GM12878 (cell line): ENCODE measurements around the gene PRR23C. TPM values are rescaled to one million over a fixed set of nuclear protein-coding genes. Genes with fewer than 3 reads are reported as not detected.

Experiments used
- ATAC-seq: fragments of 200-7000 bp; cut with Tn5 transposase; 3 replicates; pipeline ENCODE4 v1.9.1; 2020; ENCODE audit warnings: mild to moderate bottlenecking, moderate library complexity
- BruUV-seq: library from RNA; stranded (reverse); fragments of 400-500 nt; replicated peaks from 2 replicates; lab custom pipeline; 2021; lab: Mats Ljungman, UMichigan
- CTCF ChIA-PET: fragments of 300-600 bp; sonication (Branson Sonifier 250); formaldehyde crosslinking; extraction: SDS; loops from one replicate; lab custom pipeline; 2021; ENCODE audit warnings: inconsistent platforms; lab: Yijun Ruan, JAX
- POLR2A ChIA-PET: fragments of 350-600 bp; formaldehyde crosslinking; extraction: SDS; loops from one replicate; lab custom pipeline; 2021; ENCODE audit warnings: inconsistent platforms; lab: Charles Lee
- RAD21 ChIA-PET: fragments of 300-600 bp; sonication (Branson Sonifier 250); formaldehyde crosslinking; loops from one replicate; lab custom pipeline; 2023; ENCODE audit warnings: antibody characterized with exemption; ENCODE audit not compliant: unreplicated experiment; lab: Charles Lee
- SMC1A ChIA-PET: fragments of 300-600 bp; sonication (Branson Sonifier 250); formaldehyde crosslinking; loops from one replicate; lab custom pipeline; 2023; ENCODE audit not compliant: unreplicated experiment, uncharacterized antibody; lab: Charles Lee
- DNase-seq: peaks from one replicate; pipeline ENCODE4 v3.0.0-alpha.2; 2011; ENCODE audit warnings: low read depth, low spot score
- FAIRE-seq: peaks from 3 replicates; lab custom pipeline; 2011; peaks lifted over from hg19 to GRCh38; lab: Jason Lieb, UNC
- H2AFZ ChIP-seq: 2 replicates; pipeline ENCODE4 v1.6.0; 2011; ENCODE audit warnings: low read depth, low read length, control low read depth; ENCODE audit not compliant: control insufficient read depth
- H3K27ac ChIP-seq: 2 replicates; pipeline ENCODE4 v1.5.1; 2011; ENCODE audit warnings: control low read depth; ENCODE audit not compliant: control insufficient read depth, insufficient read depth
- H3K27me3 ChIP-seq, 2 experiments: replicated peaks in 1 of 2; 2 replicates each; pipeline versions ENCODE4 v1.6.0 to v1.6.1; 2011; ENCODE audit warnings: low read length in 1 of 2; ENCODE audit not compliant: control insufficient read depth in 2 of 2, insufficient read depth in 2 of 2
- H3K36me3 ChIP-seq, 2 experiments: 2 replicates each; pipeline ENCODE4 v1.5.1; 2011; ENCODE audit warnings: low read length in 1 of 2; ENCODE audit not compliant: control insufficient read depth in 2 of 2, insufficient read depth in 2 of 2
- H3K4me1 ChIP-seq: 2 replicates; pipeline ENCODE4 v1.6.1; 2011; ENCODE audit warnings: mild to moderate bottlenecking, low read length, moderate library complexity, mixed read lengths; ENCODE audit not compliant: control insufficient read depth, insufficient read depth
- H3K4me2 ChIP-seq: 2 replicates; pipeline ENCODE4 v1.6.0; 2011; ENCODE audit warnings: control low read depth; ENCODE audit not compliant: control insufficient read depth, insufficient read depth
- H3K4me3 ChIP-seq: fragments of 200-600 bp; sonication (generic); 2 replicates; pipeline ENCODE4 v1.5.1; 2016
- H3K79me2 ChIP-seq: 2 replicates; pipeline ENCODE4 v1.6.0; 2011; ENCODE audit warnings: low read length; ENCODE audit not compliant: control insufficient read depth, insufficient read depth
- H3K9ac ChIP-seq: 2 replicates; pipeline ENCODE4 v1.8.0; 2011; ENCODE audit warnings: low read length, control low read depth, mixed read lengths; ENCODE audit not compliant: control insufficient read depth, insufficient read depth
- H3K9me3 ChIP-seq: replicated peaks from 3 replicates; pipeline ENCODE4 v1.5.1; 2011; ENCODE audit warnings: mild to moderate bottlenecking, low read length; ENCODE audit not compliant: control insufficient read depth, insufficient read depth
- H4K20me1 ChIP-seq: 2 replicates; pipeline ENCODE4 v1.6.0; 2011; ENCODE audit not compliant: control insufficient read depth, insufficient read depth
- BACH1 ChIP-seq: fragments of 450-650 bp; IDR thresholded peaks from 2 replicates; pipeline ENCODE4 v1.6.1; 2017; ENCODE audit warnings: mild to moderate bottlenecking, borderline replicate concordance
- BMI1 ChIP-seq: fragments of 450-650 bp; IDR thresholded peaks from 2 replicates; pipeline ENCODE4 v1.6.1; 2016; ENCODE audit warnings: mild to moderate bottlenecking, moderate library complexity, borderline replicate concordance
- CREB1 ChIP-seq: IDR thresholded peaks from 2 replicates; pipeline ENCODE4 v1.6.1; 2012; ENCODE audit warnings: low read depth, mild to moderate bottlenecking, inconsistent platforms
- CREM ChIP-seq: IDR thresholded peaks from 2 replicates; pipeline ENCODE4 v1.6.1; 2014; ENCODE audit warnings: antibody characterized with exemption, low read depth
- E2F4 ChIP-seq: IDR thresholded peaks from 2 replicates; pipeline ENCODE4 v1.6.1; 2012; ENCODE audit warnings: low read depth, low read length, improper control_type of control experiment
- MEF2B ChIP-seq: fragments of 450-650 bp; IDR thresholded peaks from 2 replicates; pipeline ENCODE4 v1.6.1; 2018; ENCODE audit warnings: mild to moderate bottlenecking, moderate library complexity; ENCODE audit not compliant: partially characterized antibody, poor library complexity, severe bottlenecking
- PAX5 ChIP-seq: IDR thresholded peaks from 2 replicates; pipeline ENCODE4 v1.6.1; 2011; ENCODE audit warnings: low read depth, low read length, borderline replicate concordance
- POLR2A ChIP-seq: IDR thresholded peaks from 2 replicates; pipeline ENCODE4 v1.6.1; 2011; ENCODE audit warnings: low read depth, mild to moderate bottlenecking, low read length
- POLR2AphosphoS5 ChIP-seq: IDR thresholded peaks from 2 replicates; pipeline ENCODE4 v1.6.1; 2011; ENCODE audit warnings: mild to moderate bottlenecking, low read length, inconsistent platforms
- TBL1XR1 ChIP-seq: IDR thresholded peaks from 2 replicates; pipeline ENCODE4 v1.6.1; 2012; ENCODE audit warnings: low read depth, low read length, improper control_type of control experiment
- WGBS: methylation state at CpG from one replicate; pipeline ENCODE4 v1.1.6; 2016; ENCODE audit warnings: low lambda C conversion rate; ENCODE audit not compliant: insufficient replicate concordance, insufficient coverage; ENCODE audit errors: missing lambda C conversion rate; 5-methylcytosine and 5-hydroxymethylcytosine counted together
- in situ Hi-C: fragments of 300-500 bp; cut with MboI; formaldehyde crosslinking; loops from 9 replicates; pipeline ENCODE4 v1.14.3; 2018; ENCODE audit warnings: mixed read lengths
- intact Hi-C: fragments of 100-400 bp; cut with micrococcal nuclease; formaldehyde crosslinking; loops from one replicate; pipeline ENCODE4 v1.14.2; 2022; ENCODE audit not compliant: unreplicated experiment
- polyA plus RNA-seq, 11 experiments: library from polyadenylated mRNA; depleted of rRNA in 4 of 11; unstranded in 6 of 11; stranded (reverse) in 5 of 11; fragments of >200 nt; fragmentation: Nextera tagmentation in 4 of 11; fragmentation: Illumina TruSeq in 1 of 11; extraction: Ambion mirVana in 4 of 11; extraction: Trizol in 1 of 11; gene quantifications; 1 replicate in 1 of 11; 2 replicates in 10 of 11; pipeline versions ENCODE4 v1.2.1 to v1.2.3, GENCODE V29; 2011 to 2016; ENCODE audit warnings: inconsistent platforms in 2 of 11, missing spikeins in 2 of 11, low read depth in 1 of 11
- total RNA-seq, 4 experiments: library from RNA; depleted of rRNA in 3 of 4; stranded (reverse); fragments of >200 nt in 3 of 4; fragmentation: Illumina TruSeq in 1 of 4; extraction: Trizol in 1 of 4; gene quantifications; 2 replicates each; pipeline versions ENCODE4 v1.2.1 to v1.2.3, GENCODE V29; 2013 to 2021

The PRR23C gene
- total and polyA plus RNA-seq, 10 of the 15 experiments (the other 5 are each of a cell fraction or from before 2014, with no cell fraction given) = not detected

GRCh38 chr3:138995706-138996105 lies 49.0 kb downstream of the PRR23C start:
- WGBS = 4% methylated on average over 1 of the region's 1 CpG

More at GRCh38 chr3:138995706-138996105, 49.0 kb downstream of the PRR23C start:
- ATAC-seq (no peak), DNase-seq (no peak), FAIRE-seq (no peak)
- no peak overlapping the region for H2AFZ ChIP-seq
- CTCF ChIA-PET = no interaction called here
- RAD21 ChIA-PET = no interaction called here
- no peaks in the 10 kb centered on the region for H3K4me1 ChIP-seq
- H3K9me3 ChIP-seq = no peaks in the 10 kb centered on the region
- no peaks in the 10 kb centered on the region for H3K36me3 ChIP-seq
- intact Hi-C loops = no loop called here
- no peaks in the 10 kb centered on the region for H4K20me1 ChIP-seq
- no peak overlapping the region for H3K4me2 ChIP-seq
- H3K9ac ChIP-seq = no peak overlapping the region
- TF ChIP-seq BACH1 (no peak), PAX5 (no peak), CREM (no peak), POLR2AphosphoS5 (no peak), POLR2A (no peak), E2F4 (no peak), BMI1 (no peak), MEF2B (no peak), CREB1 (no peak), TBL1XR1 (no peak)
- no peak overlapping the region for H3K27ac ChIP-seq
- 0 out of 4 replicates have a peak, but pooled peaks cover 0 to 2% of the 10 kb centered on the region in 2 experiments for H3K27me3 ChIP-seq
- SMC1A ChIA-PET = no interaction called here
- no peaks in the 10 kb centered on the region for H3K79me2 ChIP-seq
- no TSS peak for BruUV-seq
- POLR2A ChIA-PET = no interaction called here
- in situ Hi-C loops = no loop called here
- H3K4me3 ChIP-seq = no peak overlapping the region

Other genes with a start within 250 kb of the PRR23C start
- gene PIK3CB, start 210.0 kb downstream of the PRR23C start, total RNA-seq (2014; rRNA removed) = 7.7 and 9.5 TPM in 2 replicates
- gene PIK3CB, start 210.0 kb downstream of the PRR23C start, total RNA-seq (2014; rRNA removed; fragmentation: Illumina TruSeq; extraction: Trizol) = 6.3 and 6.6 TPM in 2 replicates
- 13.5 and 18.4 TPM in 2 replicates for gene PIK3CB, start 210.0 kb downstream of the PRR23C start, total RNA-seq (2021)
- gene PIK3CB, start 210.0 kb downstream of the PRR23C start, polyA plus RNA-seq (2011; rRNA removed) = 11.6 and 12.9 TPM in 2 replicates
- 17.3 and 22.3 TPM in 2 replicates for gene PIK3CB, start 210.0 kb downstream of the PRR23C start, polyA plus RNA-seq (2014; fragmentation: Illumina TruSeq; extraction: Trizol)
- gene PIK3CB, start 210.0 kb downstream of the PRR23C start, polyA plus RNA-seq (2014; fragmentation: Nextera tagmentation; extraction: Ambion mirVana) = 1 to 10 TPM; 5.0 to 5.5 TPM
- gene PIK3CB, start 210.0 kb downstream of the PRR23C start, polyA plus RNA-seq (2014; rRNA removed) = 9.3 and 10.5 TPM in 2 replicates
- 10 to 100 TPM; 13.5 to 17.0 TPM for gene PIK3CB, start 210.0 kb downstream of the PRR23C start, polyA plus RNA-seq (2016; fragmentation: Nextera tagmentation; extraction: Ambion mirVana)
- not detected in 2 replicates for gene FOXL2, start 97.8 kb downstream of the PRR23C start, total RNA-seq (2014; rRNA removed)
- not detected in 2 replicates for gene FOXL2, start 97.8 kb downstream of the PRR23C start, total RNA-seq (2014; rRNA removed; fragmentation: Illumina TruSeq; extraction: Trizol)
- gene FOXL2, start 97.8 kb downstream of the PRR23C start, total RNA-seq (2021) = 0.08 TPM in 1 of 2 replicates, not detected in the other
- gene FOXL2, start 97.8 kb downstream of the PRR23C start, polyA plus RNA-seq (2011; rRNA removed) = not detected in 2 replicates
- gene FOXL2, start 97.8 kb downstream of the PRR23C start, polyA plus RNA-seq (2014; fragmentation: Illumina TruSeq; extraction: Trizol) = not detected in 2 replicates
- not detected for gene FOXL2, start 97.8 kb downstream of the PRR23C start, polyA plus RNA-seq (2014; fragmentation: Nextera tagmentation; extraction: Ambion mirVana)
- not detected in 2 replicates for gene FOXL2, start 97.8 kb downstream of the PRR23C start, polyA plus RNA-seq (2014; rRNA removed)
- gene FOXL2, start 97.8 kb downstream of the PRR23C start, polyA plus RNA-seq (2016; fragmentation: Nextera tagmentation; extraction: Ambion mirVana) = not detected
- gene FOXL2NB, start 97.7 kb downstream of the PRR23C start, total RNA-seq (2014; rRNA removed) = not detected in 2 replicates
- not detected in 2 replicates for gene FOXL2NB, start 97.7 kb downstream of the PRR23C start, total RNA-seq (2014; rRNA removed; fragmentation: Illumina TruSeq; extraction: Trizol)
- gene FOXL2NB, start 97.7 kb downstream of the PRR23C start, total RNA-seq (2021) = 0.05 TPM in 1 of 2 replicates, not detected in the other
- gene FOXL2NB, start 97.7 kb downstream of the PRR23C start, polyA plus RNA-seq (2011; rRNA removed) = not detected in 2 replicates
- not detected in 2 replicates for gene FOXL2NB, start 97.7 kb downstream of the PRR23C start, polyA plus RNA-seq (2014; fragmentation: Illumina TruSeq; extraction: Trizol)
- gene FOXL2NB, start 97.7 kb downstream of the PRR23C start, polyA plus RNA-seq (2014; fragmentation: Nextera tagmentation; extraction: Ambion mirVana) = not detected
- not detected in 2 replicates for gene FOXL2NB, start 97.7 kb downstream of the PRR23C start, polyA plus RNA-seq (2014; rRNA removed)
- not detected for gene FOXL2NB, start 97.7 kb downstream of the PRR23C start, polyA plus RNA-seq (2016; fragmentation: Nextera tagmentation; extraction: Ambion mirVana)
- not detected in 2 replicates for gene PRR23A, start 38.6 kb downstream of the PRR23C start, total RNA-seq (2014; rRNA removed)
- not detected in 2 replicates for gene PRR23A, start 38.6 kb downstream of the PRR23C start, total RNA-seq (2014; rRNA removed; fragmentation: Illumina TruSeq; extraction: Trizol)
- not detected in 2 replicates for gene PRR23A, start 38.6 kb downstream of the PRR23C start, total RNA-seq (2021)
- gene PRR23A, start 38.6 kb downstream of the PRR23C start, polyA plus RNA-seq (2011; rRNA removed) = not detected in 2 replicates
- gene PRR23A, start 38.6 kb downstream of the PRR23C start, polyA plus RNA-seq (2014; fragmentation: Illumina TruSeq; extraction: Trizol) = not detected in 2 replicates
- not detected for gene PRR23A, start 38.6 kb downstream of the PRR23C start, polyA plus RNA-seq (2014; fragmentation: Nextera tagmentation; extraction: Ambion mirVana)
- gene PRR23A, start 38.6 kb downstream of the PRR23C start, polyA plus RNA-seq (2014; rRNA removed) = not detected in 2 replicates
- not detected for gene PRR23A, start 38.6 kb downstream of the PRR23C start, polyA plus RNA-seq (2016; fragmentation: Nextera tagmentation; extraction: Ambion mirVana)
- not detected in 2 replicates for gene PRR23B, start 24.0 kb downstream of the PRR23C start, total RNA-seq (2014; rRNA removed)
- gene PRR23B, start 24.0 kb downstream of the PRR23C start, total RNA-seq (2014; rRNA removed; fragmentation: Illumina TruSeq; extraction: Trizol) = not detected in 2 replicates
- gene PRR23B, start 24.0 kb downstream of the PRR23C start, total RNA-seq (2021) = not detected in 2 replicates
- gene PRR23B, start 24.0 kb downstream of the PRR23C start, polyA plus RNA-seq (2011; rRNA removed) = not detected in 2 replicates
- not detected in 2 replicates for gene PRR23B, start 24.0 kb downstream of the PRR23C start, polyA plus RNA-seq (2014; fragmentation: Illumina TruSeq; extraction: Trizol)
- not detected for gene PRR23B, start 24.0 kb downstream of the PRR23C start, polyA plus RNA-seq (2014; fragmentation: Nextera tagmentation; extraction: Ambion mirVana)
- not detected in 2 replicates for gene PRR23B, start 24.0 kb downstream of the PRR23C start, polyA plus RNA-seq (2014; rRNA removed)
- not detected for gene PRR23B, start 24.0 kb downstream of the PRR23C start, polyA plus RNA-seq (2016; fragmentation: Nextera tagmentation; extraction: Ambion mirVana)